ENCODE measurements around the gene MSRB3. TPM values are rescaled to one million over a fixed set of nuclear protein-coding genes. Genes with fewer than 3 reads are reported as not detected.

Gene MSRB3
- total RNA-seq, 1 donor from 2014 or later = not detected

- no peaks in the 10 kb centered on the region for H3K9me3 Mint-ChIP-seq
- intact Hi-C loops (cut with micrococcal nuclease) = no loop called here
Measured at GRCh38 chr12:65389436-65389835, 111.0 kb downstream of the MSRB3 start.

GRCh38 chr12:65391711-65392110 lies 113.2 kb downstream of the MSRB3 start:
- intact Hi-C loops (cut with micrococcal nuclease) = no loop called here
- Mint-ChIP-seq H3K4me1 (ENCODE audit: low read depth) (no peaks in the 10 kb centered on the region), H3K9me3 (no peaks in the 10 kb centered on the region), H3K27ac (no peak overlapping the region), H3K4me3 (no peak overlapping the region), H3K27me3 (ENCODE audit: insufficient read depth) (no peaks in the 10 kb centered on the region), H3K36me3 (ENCODE audit: low read depth) (no peaks in the 10 kb centered on the region)
- DNase-seq (ENCODE audit: low spot score) = no peak

More at GRCh38 chr12:65389436-65389835, 111.0 kb downstream of the MSRB3 start:
- Mint-ChIP-seq H3K4me1 (ENCODE audit: low read depth) (no peaks in the 10 kb centered on the region), H3K27me3 (ENCODE audit: insufficient read depth) (no peaks in the 10 kb centered on the region), H3K4me3 (no peak overlapping the region), H3K36me3 (ENCODE audit: low read depth) (no peaks in the 10 kb centered on the region), H3K27ac (no peak overlapping the region)
- DNase-seq (ENCODE audit: low spot score) = no peak

- intact Hi-C loops (cut with micrococcal nuclease) = no loop called here
- no peaks in the 10 kb centered on the region for H3K9me3 Mint-ChIP-seq
- H3K4me1 Mint-ChIP-seq (ENCODE audit: low read depth) = no peaks in the 10 kb centered on the region
- DNase-seq (ENCODE audit: low spot score) = no peak
- no peak overlapping the region for H3K4me3 Mint-ChIP-seq
- no peak overlapping the region for H3K27ac Mint-ChIP-seq
- H3K27me3 Mint-ChIP-seq (ENCODE audit: insufficient read depth) = no peaks in the 10 kb centered on the region
- H3K36me3 Mint-ChIP-seq (ENCODE audit: low read depth) = no peaks in the 10 kb centered on the region
Measured at GRCh38 chr12:65392491-65392890, 114.0 kb downstream of the MSRB3 start.

GRCh38 chr12:65403188-65403587 lies 124.7 kb downstream of the MSRB3 start:
- H3K4me1 Mint-ChIP-seq (ENCODE audit: low read depth) = no peaks in the 10 kb centered on the region
- intact Hi-C loops (cut with micrococcal nuclease) = no loop called here
- no peaks in the 10 kb centered on the region for H3K27me3 Mint-ChIP-seq (ENCODE audit: insufficient read depth)
- no peaks in the 10 kb centered on the region for H3K36me3 Mint-ChIP-seq (ENCODE audit: low read depth)
- DNase-seq (ENCODE audit: low spot score) = no peak
- H3K4me3 Mint-ChIP-seq = no peak overlapping the region
- peaks cover 6% of the 10 kb centered on the region for H3K9me3 Mint-ChIP-seq
- no peak overlapping the region for H3K27ac Mint-ChIP-seq

- no peak overlapping the region for H3K27ac Mint-ChIP-seq
- intact Hi-C loops (cut with micrococcal nuclease) = no loop called here
- no peaks in the 10 kb centered on the region for H3K36me3 Mint-ChIP-seq (ENCODE audit: low read depth)
- no peaks in the 10 kb centered on the region for H3K9me3 Mint-ChIP-seq
- H3K4me3 Mint-ChIP-seq = no peak overlapping the region
- H3K27me3 Mint-ChIP-seq (ENCODE audit: insufficient read depth) = no peaks in the 10 kb centered on the region
- no peaks in the 10 kb centered on the region for H3K4me1 Mint-ChIP-seq (ENCODE audit: low read depth)
- no peak for DNase-seq (ENCODE audit: low spot score)
Measured at GRCh38 chr12:65407388-65408149, 129.1 kb downstream of the MSRB3 start.

GRCh38 chr12:65408441-65408840 lies 130.0 kb downstream of the MSRB3 start:
- Mint-ChIP-seq H3K4me1 (ENCODE audit: low read depth) (no peaks in the 10 kb centered on the region), H3K27me3 (ENCODE audit: insufficient read depth) (no peaks in the 10 kb centered on the region), H3K27ac (no peak overlapping the region), H3K4me3 (no peak overlapping the region), H3K36me3 (ENCODE audit: low read depth) (no peaks in the 10 kb centered on the region), H3K9me3 (no peaks in the 10 kb centered on the region)
- intact Hi-C loops (cut with micrococcal nuclease) = no loop called here
- no peak for DNase-seq (ENCODE audit: low spot score)

- Mint-ChIP-seq H3K4me1 (ENCODE audit: low read depth) (no peaks in the 10 kb centered on the region), H3K27me3 (ENCODE audit: insufficient read depth) (no peaks in the 10 kb centered on the region), H3K4me3 (no peak overlapping the region), H3K36me3 (ENCODE audit: low read depth) (no peaks in the 10 kb centered on the region), H3K27ac (no peak overlapping the region), H3K9me3 (no peaks in the 10 kb centered on the region)
- DNase-seq (ENCODE audit: low spot score) = no peak
- intact Hi-C loops (cut with micrococcal nuclease) = no loop called here
Measured at GRCh38 chr12:65409726-65410125, 131.2 kb downstream of the MSRB3 start.

GRCh38 chr12:65411171-65411570 lies 132.7 kb downstream of the MSRB3 start:
- no peaks in the 10 kb centered on the region for H3K4me1 Mint-ChIP-seq (ENCODE audit: low read depth)
- no peak overlapping the region for H3K4me3 Mint-ChIP-seq
- no peaks in the 10 kb centered on the region for H3K27me3 Mint-ChIP-seq (ENCODE audit: insufficient read depth)
- no peaks in the 10 kb centered on the region for H3K36me3 Mint-ChIP-seq (ENCODE audit: low read depth)
- intact Hi-C loops (cut with micrococcal nuclease) = no loop called here
- H3K27ac Mint-ChIP-seq = no peak overlapping the region
- no peaks in the 10 kb centered on the region for H3K9me3 Mint-ChIP-seq
- DNase-seq (ENCODE audit: low spot score) = no peak

- Mint-ChIP-seq H3K36me3 (ENCODE audit: low read depth) (no peaks in the 10 kb centered on the region), H3K4me3 (no peak overlapping the region), H3K9me3 (no peaks in the 10 kb centered on the region), H3K27ac (no peak overlapping the region), H3K27me3 (ENCODE audit: insufficient read depth) (no peaks in the 10 kb centered on the region), H3K4me1 (ENCODE audit: low read depth) (no peaks in the 10 kb centered on the region)
- intact Hi-C loops (cut with micrococcal nuclease) = no loop called here
- DNase-seq (ENCODE audit: low spot score) = no peak
Measured at GRCh38 chr12:65414526-65414925, 136.0 kb downstream of the MSRB3 start.

GRCh38 chr12:65415826-65416225 lies 137.3 kb downstream of the MSRB3 start:
- Mint-ChIP-seq H3K9me3 (no peaks in the 10 kb centered on the region), H3K36me3 (ENCODE audit: low read depth) (no peaks in the 10 kb centered on the region), H3K4me3 (no peak overlapping the region), H3K4me1 (ENCODE audit: low read depth) (no peaks in the 10 kb centered on the region), H3K27me3 (ENCODE audit: insufficient read depth) (no peaks in the 10 kb centered on the region), H3K27ac (no peak overlapping the region)
- intact Hi-C loops (cut with micrococcal nuclease) = no loop called here
- no peak for DNase-seq (ENCODE audit: low spot score)

- no peaks in the 10 kb centered on the region for H3K36me3 Mint-ChIP-seq (ENCODE audit: low read depth)
- no peaks in the 10 kb centered on the region for H3K27me3 Mint-ChIP-seq (ENCODE audit: insufficient read depth)
- H3K4me1 Mint-ChIP-seq (ENCODE audit: low read depth) = no peaks in the 10 kb centered on the region
- H3K4me3 Mint-ChIP-seq = no peak overlapping the region
- intact Hi-C loops (cut with micrococcal nuclease) = no loop called here
- no peak for DNase-seq (ENCODE audit: low spot score)
- peaks cover 6% of the 10 kb centered on the region for H3K9me3 Mint-ChIP-seq
- H3K27ac Mint-ChIP-seq = no peak overlapping the region
Measured at GRCh38 chr12:65419284-65420072, 141.0 kb downstream of the MSRB3 start.

- H3K27me3 Mint-ChIP-seq (ENCODE audit: insufficient read depth) = no peaks in the 10 kb centered on the region
- H3K9me3 Mint-ChIP-seq = peaks cover 6% of the 10 kb centered on the region
- DNase-seq (ENCODE audit: low spot score) = no peak
- H3K4me3 Mint-ChIP-seq = no peak overlapping the region
- intact Hi-C loops (cut with micrococcal nuclease) = no loop called here
- H3K27ac Mint-ChIP-seq = no peak overlapping the region
- no peaks in the 10 kb centered on the region for H3K4me1 Mint-ChIP-seq (ENCODE audit: low read depth)
- H3K36me3 Mint-ChIP-seq (ENCODE audit: low read depth) = no peaks in the 10 kb centered on the region
Measured at GRCh38 chr12:65420941-65421340, 142.5 kb downstream of the MSRB3 start.

GRCh38 chr12:65427646-65428045 lies 149.2 kb downstream of the MSRB3 start:
- H3K9me3 Mint-ChIP-seq = no peaks in the 10 kb centered on the region
- no peak overlapping the region for H3K27ac Mint-ChIP-seq
- no peaks in the 10 kb centered on the region for H3K27me3 Mint-ChIP-seq (ENCODE audit: insufficient read depth)
- no peaks in the 10 kb centered on the region for H3K4me1 Mint-ChIP-seq (ENCODE audit: low read depth)
- no peak for DNase-seq (ENCODE audit: low spot score)
- no peaks in the 10 kb centered on the region for H3K36me3 Mint-ChIP-seq (ENCODE audit: low read depth)
- intact Hi-C loops (cut with micrococcal nuclease) = no loop called here
- H3K4me3 Mint-ChIP-seq = no peak overlapping the region

All from activated T-helper 1 cell treated with anti-CD3 and anti-CD28 coated beads, Interleukin-12 subunit alpha, Interleukin-12 subunit beta, Interleukin-2, Interleukin-4 antibody, amounts not matched to agents 30 ng/mL and 10 ng/mL and 1 ng/mL, durations not matched to agents 14 hours and 24 hours and 36 hours (primary cell).